ENCODE data around the gene ACTL7B.
"Not testable (repeated sequence)": the region's sequence is repeated elsewhere in the genome, so short reads cannot be mapped to it uniquely, and the experiment has no call there.

Gene ACTL7B

GRCh38 chr9:108855888-108856287 is at the start of gene ACTL7B:
TSS of gene ACTL7B (minus strand) at chr9:108855986. CDS start at chr9:108855930, 56 bp downstream.
- no peak for DNase-seq

GRCh38 chr9:108905494-108905893 is 49.7 kb upstream of the ACTL7B start:
- DNase-seq: no peak

GRCh38 chr9:108904161-108904560 is 48.4 kb upstream of the ACTL7B start:
- DNase-seq: no peak

GRCh38 chr9:108903420-108904103 is 47.8 kb upstream of the ACTL7B start:
- no peak for DNase-seq

- DNase-seq: no peak
Observed at GRCh38 chr9:108900176-108900575, 44.4 kb upstream of the ACTL7B start.

- DNase-seq: not testable (repeated sequence)
Observed at GRCh38 chr9:108899023-108899695, 43.4 kb upstream of the ACTL7B start.

- no peak for DNase-seq
Observed at GRCh38 chr9:108897324-108898096, 41.7 kb upstream of the ACTL7B start.

GRCh38 chr9:108894225-108894997 is 38.6 kb upstream of the ACTL7B start:
- DNase-seq: no peak

GRCh38 chr9:108889649-108890067 is 33.9 kb upstream of the ACTL7B start:
- no peak for DNase-seq

- DNase-seq: not testable (repeated sequence)
Observed at GRCh38 chr9:108886594-108887271, 30.9 kb upstream of the ACTL7B start.

- DNase-seq: peak; percentile 16
Observed at GRCh38 chr9:108885643-108886348, 30.0 kb upstream of the ACTL7B start.

- DNase-seq: no peak
Observed at GRCh38 chr9:108884701-108885100, 28.9 kb upstream of the ACTL7B start.

- DNase-seq: no peak
Observed at GRCh38 chr9:108883085-108883484, 27.3 kb upstream of the ACTL7B start.

GRCh38 chr9:108882052-108882888 is 26.5 kb upstream of the ACTL7B start:
- no peak for DNase-seq

- DNase-seq: no peak
Observed at GRCh38 chr9:108880738-108881316, 25.0 kb upstream of the ACTL7B start.

- no peak for DNase-seq
Observed at GRCh38 chr9:108877524-108877923, 21.7 kb upstream of the ACTL7B start.

GRCh38 chr9:108876425-108876824 is 20.6 kb upstream of the ACTL7B start:
- DNase-seq: no peak

- no peak for DNase-seq
Observed at GRCh38 chr9:108874058-108874788, 18.4 kb upstream of the ACTL7B start.

GRCh38 chr9:108869092-108869725 is 13.4 kb upstream of the ACTL7B start:
- no peak for DNase-seq
